ENCODE data around the gene MXRA8. TPM values are rescaled to one million over a fixed set of nuclear protein-coding genes. Genes with fewer than 3 reads are reported as not detected.

Gene MXRA8
- total and polyA plus RNA-seq, 9 of the 15 experiments (the other 6 are each of a cell fraction or from before 2014, with no cell fraction given): 0.66 to 11.3 (median 6.3) TPM

DNA sequence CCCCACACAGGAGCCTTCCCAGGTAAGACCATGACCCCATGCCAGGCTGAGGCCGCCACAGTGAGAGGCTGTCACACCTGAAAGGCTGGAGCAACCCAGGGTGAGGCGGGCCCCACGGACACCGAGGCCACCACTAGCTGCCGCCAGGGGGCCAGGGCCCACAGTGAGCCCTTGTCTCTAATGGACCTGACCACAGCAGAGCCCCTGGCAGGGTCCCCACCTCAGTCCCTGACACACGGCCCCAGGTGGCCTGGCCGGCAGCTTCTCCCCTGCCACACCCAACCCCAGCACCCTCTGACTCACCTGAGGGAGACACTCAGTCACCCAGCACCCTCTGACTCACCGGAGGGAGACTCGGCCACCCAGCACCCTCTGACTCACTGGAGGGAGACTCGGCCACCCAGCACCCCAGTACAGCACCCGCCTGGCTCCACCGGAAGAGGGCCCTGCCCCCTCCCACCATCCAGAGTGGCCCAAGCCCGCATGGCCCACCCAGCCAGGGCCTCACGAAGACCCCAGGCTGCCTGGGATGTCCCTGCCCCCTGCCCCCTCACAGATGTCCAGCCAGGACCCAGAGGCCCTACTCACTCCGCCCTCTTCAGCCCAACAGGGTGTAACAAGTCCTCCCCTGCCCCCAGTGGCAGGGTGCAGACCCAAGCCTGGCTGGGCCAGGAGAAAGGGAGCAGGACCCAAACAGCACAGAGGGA, 13.5 kb downstream of the MXRA8 start (continued):
- TF ChIP-seq, protein P1, sequence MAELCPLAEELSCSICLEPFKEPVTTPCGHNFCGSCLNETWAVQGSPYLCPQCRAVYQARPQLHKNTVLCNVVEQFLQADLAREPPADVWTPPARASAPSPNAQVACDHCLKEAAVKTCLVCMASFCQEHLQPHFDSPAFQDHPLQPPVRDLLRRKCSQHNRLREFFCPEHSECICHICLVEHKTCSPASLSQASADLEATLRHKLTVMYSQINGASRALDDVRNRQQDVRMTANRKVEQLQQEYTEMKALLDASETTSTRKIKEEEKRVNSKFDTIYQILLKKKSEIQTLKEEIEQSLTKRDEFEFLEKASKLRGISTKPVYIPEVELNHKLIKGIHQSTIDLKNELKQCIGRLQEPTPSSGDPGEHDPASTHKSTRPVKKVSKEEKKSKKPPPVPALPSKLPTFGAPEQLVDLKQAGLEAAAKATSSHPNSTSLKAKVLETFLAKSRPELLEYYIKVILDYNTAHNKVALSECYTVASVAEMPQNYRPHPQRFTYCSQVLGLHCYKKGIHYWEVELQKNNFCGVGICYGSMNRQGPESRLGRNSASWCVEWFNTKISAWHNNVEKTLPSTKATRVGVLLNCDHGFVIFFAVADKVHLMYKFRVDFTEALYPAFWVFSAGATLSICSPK (IDR thresholded peaks at IDR 0.05; ENCODE audit: borderline replicate concordance): 0 out of 2 replicates have a peak, but pooled peaks have one; percentile 54
- TF ChIP-seq BCL6 (CRISPR knock-in tag; IDR thresholded peaks at IDR 0.05) (no peak), ZNF3 (CRISPR knock-in tag; IDR thresholded peaks at IDR 0.05) (no peak), ARID3A (IDR thresholded peaks at IDR 0.05; ENCODE audit: borderline replicate concordance, low read depth, low read length) (no peak), ZNF324 (CRISPR knock-in tag; IDR thresholded peaks at IDR 0.05) (no peak), BCOR (IDR thresholded peaks at IDR 0.05) (peak; percentile 36; the same call in 1 of the 2 replicates), ADNP (tag; IDR thresholded peaks at IDR 0.05) (no peak), SETDB1 (IDR thresholded peaks at IDR 0.05; ENCODE audit: low read length) (no peak), ZNF311 (CRISPR knock-in tag; IDR thresholded peaks at IDR 0.05) (no peak), HLTF (IDR thresholded peaks at IDR 0.05) (peak; percentile 45; the same call in 1 of the 2 replicates), KDM1A (IDR thresholded peaks at IDR 0.05) (peak in 1 of 2 experiments; percentile 41; a peak in 1 of 4 replicates), JUN (IDR thresholded peaks at IDR 0.05; ENCODE audit: borderline replicate concordance, low read depth, low read length) (peak; percentile 91), JUN (CRISPR knock-in tag; IDR thresholded peaks at IDR 0.05; ENCODE audit: borderline replicate concordance) (peak; percentile 93; the same call in 1 of the 2 replicates), ZNF274 (IDR thresholded peaks at IDR 0.05; ENCODE audit: borderline replicate concordance, low read depth, low read length) (no peak), RFX5 (IDR thresholded peaks at IDR 0.05; ENCODE audit: low read depth, low read length) (no peak), GATA2 (CRISPR knock-in tag; IDR thresholded peaks at IDR 0.05) (no peak), KDM5B (IDR thresholded peaks at IDR 0.05; ENCODE audit: insufficient replicate concordance, low read depth, low read length) (no peak), NFATC3 (IDR thresholded peaks at IDR 0.05) (no peak), CBFB (CRISPR knock-in tag; IDR thresholded peaks at IDR 0.05) (no peak)
- TF ChIP-seq, protein P2, sequence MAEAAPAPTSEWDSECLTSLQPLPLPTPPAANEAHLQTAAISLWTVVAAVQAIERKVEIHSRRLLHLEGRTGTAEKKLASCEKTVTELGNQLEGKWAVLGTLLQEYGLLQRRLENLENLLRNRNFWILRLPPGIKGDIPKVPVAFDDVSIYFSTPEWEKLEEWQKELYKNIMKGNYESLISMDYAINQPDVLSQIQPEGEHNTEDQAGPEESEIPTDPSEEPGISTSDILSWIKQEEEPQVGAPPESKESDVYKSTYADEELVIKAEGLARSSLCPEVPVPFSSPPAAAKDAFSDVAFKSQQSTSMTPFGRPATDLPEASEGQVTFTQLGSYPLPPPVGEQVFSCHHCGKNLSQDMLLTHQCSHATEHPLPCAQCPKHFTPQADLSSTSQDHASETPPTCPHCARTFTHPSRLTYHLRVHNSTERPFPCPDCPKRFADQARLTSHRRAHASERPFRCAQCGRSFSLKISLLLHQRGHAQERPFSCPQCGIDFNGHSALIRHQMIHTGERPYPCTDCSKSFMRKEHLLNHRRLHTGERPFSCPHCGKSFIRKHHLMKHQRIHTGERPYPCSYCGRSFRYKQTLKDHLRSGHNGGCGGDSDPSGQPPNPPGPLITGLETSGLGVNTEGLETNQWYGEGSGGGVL (CRISPR knock-in tag; IDR thresholded peaks at IDR 0.05): no peak
- TF ChIP-seq, protein P3, sequence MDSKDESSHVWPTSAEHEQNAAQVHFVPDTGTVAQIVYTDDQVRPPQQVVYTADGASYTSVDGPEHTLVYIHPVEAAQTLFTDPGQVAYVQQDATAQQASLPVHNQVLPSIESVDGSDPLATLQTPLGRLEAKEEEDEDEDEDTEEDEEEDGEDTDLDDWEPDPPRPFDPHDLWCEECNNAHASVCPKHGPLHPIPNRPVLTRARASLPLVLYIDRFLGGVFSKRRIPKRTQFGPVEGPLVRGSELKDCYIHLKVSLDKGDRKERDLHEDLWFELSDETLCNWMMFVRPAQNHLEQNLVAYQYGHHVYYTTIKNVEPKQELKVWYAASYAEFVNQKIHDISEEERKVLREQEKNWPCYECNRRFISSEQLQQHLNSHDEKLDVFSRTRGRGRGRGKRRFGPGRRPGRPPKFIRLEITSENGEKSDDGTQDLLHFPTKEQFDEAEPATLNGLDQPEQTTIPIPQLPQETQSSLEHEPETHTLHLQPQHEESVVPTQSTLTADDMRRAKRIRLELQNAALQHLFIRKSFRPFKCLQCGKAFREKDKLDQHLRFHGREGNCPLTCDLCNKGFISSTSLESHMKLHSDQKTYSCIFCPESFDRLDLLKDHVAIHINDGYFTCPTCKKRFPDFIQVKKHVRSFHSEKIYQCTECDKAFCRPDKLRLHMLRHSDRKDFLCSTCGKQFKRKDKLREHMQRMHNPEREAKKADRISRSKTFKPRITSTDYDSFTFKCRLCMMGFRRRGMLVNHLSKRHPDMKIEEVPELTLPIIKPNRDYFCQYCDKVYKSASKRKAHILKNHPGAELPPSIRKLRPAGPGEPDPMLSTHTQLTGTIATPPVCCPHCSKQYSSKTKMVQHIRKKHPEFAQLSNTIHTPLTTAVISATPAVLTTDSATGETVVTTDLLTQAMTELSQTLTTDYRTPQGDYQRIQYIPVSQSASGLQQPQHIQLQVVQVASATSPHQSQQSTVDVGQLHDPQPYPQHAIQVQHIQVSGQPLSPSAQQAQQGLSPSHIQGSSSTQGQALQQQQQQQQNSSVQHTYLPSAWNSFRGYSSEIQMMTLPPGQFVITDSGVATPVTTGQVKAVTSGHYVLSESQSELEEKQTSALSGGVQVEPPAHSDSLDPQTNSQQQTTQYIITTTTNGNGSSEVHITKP (IDR thresholded peaks at IDR 0.05; ENCODE audit: partially characterized antibody): peak; percentile 22
